ENCODE data around the gene ZBTB42. TPM values are rescaled to one million over a fixed set of nuclear protein-coding genes. Genes with fewer than 3 reads are reported as not detected.

Gene ZBTB42
- total RNA-seq, 2 donors from 2014 or later = 10.6 to 21.8 TPM

GRCh38 chr14:104786726-104787675 lies 13.9 kb upstream of the ZBTB42 start:
- intact Hi-C loops (cut with DNase I) = no loop called here
- DNase-seq (no peak), ATAC-seq (no peak)
- peaks cover 63% of the 10 kb centered on the region for H3K4me1 ChIP-seq
- H3K27ac ChIP-seq = peak overlapping the region in 2 of 4 donors; percentile 13 to 31
- no peak overlapping the region for H3K4me3 ChIP-seq
- TF ChIP-seq CTCF (IDR thresholded peaks at IDR 0.05) = no peak
- no peak for TF ChIP-seq POLR2A (IDR thresholded peaks at IDR 0.05)
- no peaks in the 10 kb centered on the region for H3K27me3 ChIP-seq
- 72 to 76% methylated on average over 5 to 29 of the region's 30 CpGs for WGBS, 2 donors
- no peaks in the 10 kb centered on the region for H3K9me3 ChIP-seq
- peaks cover 0 to 2% of the 10 kb centered on the region in 2 donors for H3K36me3 ChIP-seq (replicated peaks in 1 of 2; ENCODE audit: insufficient read depth in 1 of 2, low read depth in 2 of 2)

GRCh38 chr14:104787736-104788135 lies 13.2 kb upstream of the ZBTB42 start:
- Histone ChIP-seq H3K4me3 (no peak overlapping the region), H3K36me3 (replicated peaks in 1 of 2; ENCODE audit: insufficient read depth in 1 of 2, low read depth in 2 of 2) (peaks cover 0 to 2% of the 10 kb centered on the region in 2 donors), H3K9me3 (no peaks in the 10 kb centered on the region), H3K4me1 (peaks cover 70% of the 10 kb centered on the region), H3K27me3 (no peaks in the 10 kb centered on the region), H3K27ac (peak overlapping the region in 2 of 4 donors; percentile 13 to 31)
- TF ChIP-seq CTCF (IDR thresholded peaks at IDR 0.05) (no peak), POLR2A (IDR thresholded peaks at IDR 0.05) (no peak)
- DNase-seq (peak in 1 of 4 donors; percentile 55), ATAC-seq (no peak)
- WGBS, 2 donors = 76 to 83% methylated on average over 5 to 7 of the region's 7 CpGs
- intact Hi-C loops (cut with DNase I) = no loop called here

GRCh38 chr14:104788161-104788818 lies 12.6 kb upstream of the ZBTB42 start:
- Histone ChIP-seq H3K27ac (peak overlapping the region in 1 of 4 donors; percentile 31), H3K4me1 (peaks cover 76% of the 10 kb centered on the region), H3K4me3 (no peak overlapping the region), H3K27me3 (no peaks in the 10 kb centered on the region), H3K9me3 (no peaks in the 10 kb centered on the region), H3K36me3 (replicated peaks in 1 of 2; ENCODE audit: insufficient read depth in 1 of 2, low read depth in 2 of 2) (peaks cover 0 to 2% of the 10 kb centered on the region in 2 donors)
- intact Hi-C loops (cut with DNase I) = no loop called here
- 54 to 94% methylated on average over 5 to 14 of the region's 14 CpGs for WGBS, 2 donors
- DNase-seq (no peak), ATAC-seq (no peak)
- TF ChIP-seq CTCF (IDR thresholded peaks at IDR 0.05) (no peak), POLR2A (IDR thresholded peaks at IDR 0.05) (no peak)

GRCh38 chr14:104788873-104789663 lies 11.8 kb upstream of the ZBTB42 start:
- Histone ChIP-seq H3K27ac (peak overlapping the region in 1 of 4 donors; percentile 57), H3K9me3 (no peaks in the 10 kb centered on the region), H3K36me3 (replicated peaks in 1 of 2; ENCODE audit: insufficient read depth in 1 of 2, low read depth in 2 of 2) (peaks cover 0 to 2% of the 10 kb centered on the region in 2 donors), H3K27me3 (no peaks in the 10 kb centered on the region), H3K4me3 (no peak overlapping the region), H3K4me1 (peaks cover 83% of the 10 kb centered on the region)
- peak in 1 of 4 donors; percentile 40 for DNase-seq
- TF ChIP-seq POLR2A (IDR thresholded peaks at IDR 0.05) = no peak
- no peak for TF ChIP-seq CTCF (IDR thresholded peaks at IDR 0.05)
- no peak for ATAC-seq
- intact Hi-C loops (cut with DNase I) = no loop called here
- 60 to 79% methylated on average over 16 to 34 of the region's 39 CpGs for WGBS, 2 donors
